NCI-H510A (cell line): ENCODE results near the gene PXMP4.

Experiments used
- DNase-seq: peaks from one replicate; lab custom pipeline; 2025; lab: John Stamatoyannopoulos, UW

PXMP4 gene

GRCh38 chr20:33669873-33670640 lies 50.1 kb downstream of the PXMP4 start:
- DNase-seq, result no peak

DNA sequence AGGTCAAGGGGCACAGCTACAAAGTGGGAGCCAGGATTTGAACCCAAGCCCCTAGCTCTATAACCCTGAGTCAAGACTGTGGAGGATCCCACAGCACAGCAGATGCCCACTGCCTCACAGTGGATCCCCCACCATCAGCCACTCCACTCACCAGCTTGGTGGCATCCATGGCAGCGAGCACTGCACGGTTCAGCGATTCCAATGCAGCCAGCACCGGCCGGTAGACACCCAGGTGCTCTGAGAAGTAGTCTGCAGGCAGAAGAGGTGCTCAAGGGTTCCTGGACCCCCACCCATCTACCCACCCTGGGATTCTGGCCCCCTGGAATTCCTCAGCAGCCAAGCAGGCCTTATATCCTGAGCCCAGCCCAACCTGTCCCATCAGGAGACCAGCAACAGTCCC lies 50.9 kb downstream of the PXMP4 start:
- no peak for DNase-seq

- DNase-seq, result no peak
Measured at GRCh38 chr20:33668466-33669155, 51.5 kb downstream of the PXMP4 start.

GRCh38 chr20:33667676-33668465 lies 52.2 kb downstream of the PXMP4 start:
- DNase-seq, result peak; percentile 36

DNA sequence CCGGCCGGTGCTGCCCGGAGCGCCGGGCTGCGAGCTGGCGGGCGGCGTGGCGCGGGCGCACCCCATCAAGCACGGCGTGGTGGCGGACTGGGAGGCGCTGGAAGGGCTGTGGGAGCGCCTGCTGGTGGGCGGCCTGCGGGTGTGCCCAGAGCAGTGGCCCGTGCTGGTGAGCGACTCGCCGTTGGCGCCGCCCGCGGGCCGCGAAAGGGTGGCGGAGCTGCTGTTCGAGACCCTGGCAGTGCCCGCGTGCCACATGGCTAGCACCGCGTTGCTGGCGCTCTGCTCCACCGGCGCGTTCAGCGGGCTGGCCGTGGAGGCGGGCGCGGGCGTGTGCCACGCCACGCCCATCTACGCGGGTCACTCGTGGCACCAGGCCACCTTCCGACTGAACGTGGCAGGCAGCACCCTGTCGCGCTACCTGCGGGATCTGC lies 52.9 kb downstream of the PXMP4 start:
- DNase-seq, result no peak

DNA sequence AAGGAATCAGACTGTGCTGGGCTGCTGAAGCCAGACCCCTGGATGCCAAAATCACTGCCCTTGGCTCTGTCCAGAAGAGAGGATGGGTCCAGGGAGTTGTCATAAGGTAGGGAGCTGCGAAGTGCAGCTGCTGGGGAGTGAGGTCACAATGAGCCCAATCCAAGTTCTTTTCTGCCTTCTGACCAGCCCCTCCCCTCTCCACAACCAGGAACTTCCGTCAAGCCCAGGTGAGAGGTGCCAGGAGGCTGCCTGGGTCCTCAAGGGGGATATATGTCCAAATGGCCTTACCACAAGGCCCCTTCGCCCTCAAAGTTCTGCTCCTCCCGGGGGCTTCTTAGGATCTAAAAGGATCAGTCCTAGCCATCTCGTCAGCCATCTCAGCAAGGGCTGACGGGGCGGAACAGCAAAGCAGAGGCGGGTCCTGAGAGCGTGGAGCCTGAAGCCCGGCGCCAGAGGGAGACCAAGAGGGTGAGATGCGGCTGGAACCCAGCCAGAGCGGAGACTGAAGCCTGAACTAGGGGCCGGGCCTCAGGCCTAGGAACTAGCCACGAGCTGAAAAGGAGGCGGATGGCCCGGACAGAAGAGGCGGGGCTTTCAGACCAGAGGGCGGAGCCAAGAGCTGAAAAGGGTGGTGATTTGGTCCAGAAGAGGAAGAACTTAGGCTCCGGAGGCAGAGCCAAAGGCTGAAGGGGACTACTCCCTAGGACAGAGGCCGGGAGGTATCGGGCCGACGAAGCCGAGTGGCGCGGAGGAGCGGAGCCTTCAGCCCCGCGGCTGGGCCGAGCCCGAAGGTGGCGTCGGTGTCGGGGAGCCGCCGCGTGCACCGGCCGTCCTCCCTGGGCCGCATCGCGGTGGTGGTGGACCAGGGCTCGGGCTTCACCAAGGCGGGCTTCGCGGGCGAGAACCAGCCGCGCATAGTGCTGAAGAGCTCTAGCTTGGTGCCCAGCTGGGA lies 53.5 kb downstream of the PXMP4 start, which contains the start of gene ACTL10:
TSS of gene ACTL10 (plus strand) at position 651 of the 952 bp plus-strand sequence. CDS start 555 bp downstream, outside the sequence.
- peak; percentile 93 for DNase-seq

DNA sequence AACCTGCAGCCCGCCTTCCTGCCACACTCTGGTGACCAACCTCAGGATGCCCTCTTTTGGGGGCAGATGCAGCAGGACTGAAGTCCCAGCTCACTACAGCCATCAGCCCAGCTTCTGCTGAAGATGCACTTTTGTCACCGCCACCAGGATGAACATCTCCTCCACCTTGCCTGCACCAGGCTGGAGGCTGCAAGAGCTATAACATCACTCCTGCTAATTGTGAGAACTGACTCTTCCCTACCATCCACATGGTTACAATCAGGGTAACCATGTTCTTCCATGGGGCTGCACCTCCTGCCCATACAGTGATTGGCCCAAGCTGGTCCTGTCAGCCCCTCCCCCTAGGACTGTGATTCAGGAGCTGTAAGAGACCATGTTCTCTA lies 55.4 kb downstream of the PXMP4 start:
- DNase-seq, result peak; percentile 37

GRCh38 chr20:33664085-33664761 lies 55.9 kb downstream of the PXMP4 start:
- no peak for DNase-seq

DNA sequence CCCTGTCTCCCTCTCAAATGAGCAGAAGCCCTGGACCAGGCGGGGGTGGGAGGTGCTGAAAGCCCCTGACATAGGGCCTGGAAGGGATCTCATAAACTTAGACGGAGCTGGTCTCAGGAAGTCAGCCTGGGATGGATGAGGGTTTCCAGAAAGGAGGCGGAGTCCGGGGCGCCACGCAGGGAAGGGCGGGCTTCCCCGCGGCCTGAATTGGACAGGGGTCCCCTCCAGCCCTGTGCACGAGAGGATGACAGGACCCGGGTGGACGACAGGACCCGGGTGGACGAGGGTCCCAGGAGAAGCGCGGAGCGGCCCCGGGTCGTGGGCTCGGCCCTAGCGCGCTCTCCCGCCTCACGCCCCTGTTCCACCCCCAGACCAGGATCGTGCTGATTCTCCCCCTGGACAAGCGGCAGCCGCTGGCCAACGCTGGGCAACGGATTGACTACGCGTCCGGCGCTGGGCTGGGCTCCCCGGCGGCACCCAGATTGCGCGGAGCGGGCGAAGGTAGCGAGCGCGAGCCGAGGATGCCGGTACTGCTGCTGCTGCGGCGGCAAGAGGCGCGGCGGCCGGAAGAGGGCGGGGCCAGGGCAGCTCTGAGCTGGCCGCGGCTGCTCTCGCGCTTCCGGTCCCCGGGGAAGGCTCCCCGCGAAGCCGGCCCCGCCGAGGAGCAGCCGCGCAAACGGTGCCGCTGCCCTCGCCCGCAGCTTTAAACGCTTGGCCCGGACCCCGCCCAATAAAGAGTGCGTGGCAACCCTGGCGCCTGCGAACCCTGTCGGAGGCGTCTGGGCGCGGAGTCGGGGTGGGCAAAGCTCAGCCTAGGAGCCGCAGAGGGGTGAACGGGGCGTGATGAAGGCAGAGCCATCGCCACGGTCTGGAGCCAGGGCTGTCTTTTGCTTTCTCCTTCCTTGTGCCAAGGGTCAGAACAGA lies 56.7 kb downstream of the PXMP4 start:
- peak; percentile 65 for DNase-seq

DNA sequence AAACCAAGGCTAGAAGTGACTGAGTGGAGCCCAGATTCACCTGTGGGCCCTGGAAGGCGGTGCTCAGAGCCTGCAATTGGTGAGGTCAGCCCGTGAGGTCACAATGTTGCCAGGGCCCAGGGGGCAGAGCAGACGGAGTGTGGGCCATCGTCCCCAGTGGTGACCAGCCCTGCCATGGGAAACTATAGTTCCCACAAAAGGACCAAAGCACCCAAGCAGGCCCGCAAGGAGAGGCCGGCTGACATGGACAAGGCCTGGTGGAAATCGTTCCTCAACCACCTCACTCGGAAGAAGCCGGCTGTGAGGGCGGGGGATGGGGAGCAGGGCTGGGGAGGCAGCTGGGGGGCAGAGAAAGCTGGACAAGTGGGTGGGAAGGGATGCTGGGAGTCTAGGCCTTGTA lies 57.9 kb downstream of the PXMP4 start, which contains the start of gene C20orf144:
TSS of gene C20orf144 (plus strand) at position 156 of the 400 bp plus-strand sequence. CDS start at position 175, 19 bp downstream.
- no peak for DNase-seq

DNA sequence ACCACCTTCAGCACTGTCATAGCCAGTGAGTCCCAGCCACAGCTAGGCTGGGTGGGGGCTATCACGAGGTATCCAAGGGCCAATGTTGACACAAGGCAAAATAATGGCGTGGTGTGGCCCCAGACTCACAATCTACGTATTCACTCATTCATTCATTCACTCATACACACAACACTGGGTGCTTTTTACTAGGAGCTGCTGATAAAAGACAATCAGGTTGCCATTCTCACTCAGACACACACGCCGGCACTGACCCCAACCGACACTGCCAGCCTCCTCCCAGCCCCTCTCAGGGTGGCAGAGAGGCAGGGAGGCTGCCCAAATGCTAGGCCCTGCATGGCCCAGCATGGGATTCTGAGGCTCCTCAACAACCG lies 59.4 kb downstream of the PXMP4 start:
- DNase-seq, result no peak

DNA sequence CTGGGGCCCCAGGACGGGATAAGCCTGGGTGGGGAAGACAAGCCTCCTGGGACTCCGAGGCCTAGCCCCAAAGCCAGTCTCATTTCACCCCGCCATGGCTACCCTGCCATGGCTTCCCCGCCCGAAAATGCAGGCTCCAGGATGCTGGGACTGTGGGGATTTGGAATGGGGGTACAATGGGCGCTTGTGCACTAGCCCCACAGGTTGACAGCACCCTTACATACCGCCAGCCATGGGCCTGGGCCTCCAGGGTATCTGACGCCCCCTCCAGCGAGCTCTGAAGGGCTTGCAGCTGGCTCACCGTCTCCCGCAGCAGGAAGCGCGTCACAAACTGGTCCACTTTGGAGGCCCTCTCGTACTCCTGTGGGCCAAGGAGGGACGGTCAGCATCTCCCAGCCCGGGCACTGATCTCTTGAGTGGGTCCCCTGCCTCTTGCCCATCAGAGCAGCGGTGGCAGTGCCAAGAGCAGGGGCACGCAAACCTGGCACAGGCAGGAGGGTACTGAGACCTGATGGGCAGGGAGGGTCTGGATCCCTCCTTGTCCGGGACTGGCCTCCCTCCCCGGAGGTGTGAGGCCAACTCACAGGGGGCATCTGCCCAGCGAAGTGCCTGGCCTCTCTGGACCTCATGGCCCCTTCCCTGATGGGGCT lies 60.0 kb downstream of the PXMP4 start:
- DNase-seq, result no peak

DNA sequence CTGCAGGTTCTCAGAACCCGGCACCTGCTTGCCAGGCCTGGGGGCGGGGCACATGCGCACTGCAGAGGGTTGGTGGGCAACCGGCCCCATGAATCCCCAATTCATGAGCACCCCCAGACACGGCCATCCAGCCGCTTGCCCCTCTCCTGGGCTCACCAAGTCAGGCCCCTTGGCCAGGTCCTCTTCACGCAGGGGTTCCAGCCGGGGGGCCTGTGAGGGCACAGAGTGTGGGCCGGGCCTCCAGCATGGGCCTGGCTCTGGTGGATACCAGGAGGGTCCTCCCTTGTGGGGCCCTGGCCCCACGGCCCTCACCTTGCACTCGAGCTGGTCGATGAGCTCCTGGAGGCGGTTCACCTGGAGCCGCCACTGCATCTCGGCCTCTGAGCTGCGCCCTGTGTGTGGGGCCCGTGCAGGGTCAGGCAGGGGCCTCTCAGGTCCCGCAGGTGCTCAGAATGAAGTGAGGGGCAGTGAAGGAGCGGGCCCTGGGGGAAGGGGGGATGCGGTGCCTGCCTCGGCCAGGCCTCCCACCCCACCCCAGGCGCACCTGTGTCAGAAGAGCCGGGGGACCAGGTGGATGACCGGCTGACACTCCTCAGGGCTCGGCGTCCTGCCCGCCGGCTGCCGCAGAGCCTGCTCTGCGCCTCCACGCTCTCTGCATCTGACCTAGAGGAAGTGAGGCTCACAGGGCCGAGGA lies 60.6 kb downstream of the PXMP4 start:
- DNase-seq, result no peak

GRCh38 chr20:33658929-33659328 lies 61.2 kb downstream of the PXMP4 start:
- no peak for DNase-seq

DNA sequence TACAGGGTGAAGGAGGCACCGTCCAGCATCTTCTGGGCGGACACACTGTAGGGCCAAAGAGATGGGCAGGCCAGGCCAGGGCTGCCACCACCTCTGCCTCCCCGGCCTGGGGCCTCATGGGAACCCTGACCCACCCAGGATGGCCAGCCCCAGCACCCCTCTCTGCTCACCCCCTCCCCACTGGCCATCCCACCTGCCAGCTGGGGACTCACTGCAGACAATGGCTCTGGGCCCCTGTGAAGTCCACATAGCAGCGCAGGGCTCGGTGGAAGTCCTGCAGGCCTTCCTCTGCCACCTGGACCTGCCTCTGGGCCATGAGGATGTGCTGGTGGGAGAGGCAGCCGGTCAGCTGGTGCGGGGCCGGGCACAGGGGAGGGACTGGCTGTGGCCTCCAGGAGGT lies 61.6 kb downstream of the PXMP4 start:
- no peak for DNase-seq

DNA sequence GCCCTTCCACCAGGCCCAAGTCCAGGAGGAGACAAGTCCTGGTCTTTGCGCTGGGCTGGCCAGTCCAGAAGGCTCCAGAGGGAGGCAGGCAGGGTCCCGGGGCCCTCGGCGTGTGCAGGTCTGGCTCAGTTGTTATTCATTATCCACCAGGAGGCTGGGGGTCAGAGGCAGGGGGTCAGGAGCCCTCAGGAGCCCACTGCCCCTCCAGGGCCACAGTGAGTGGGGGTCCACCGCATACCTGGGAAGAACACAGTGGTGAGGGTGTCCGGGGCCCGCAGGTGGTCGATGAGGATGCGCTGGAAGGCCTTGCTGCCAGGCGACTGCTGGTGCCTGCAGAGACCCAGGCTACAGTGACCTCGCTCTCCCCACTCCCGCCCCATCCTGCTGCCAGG lies 62.4 kb downstream of the PXMP4 start:
- DNase-seq, result no peak

GRCh38 chr20:33656783-33657703 lies 63.1 kb downstream of the PXMP4 start:
- DNase-seq, result no peak
